ENCODE measurements around the gene TEX55.

DNA sequence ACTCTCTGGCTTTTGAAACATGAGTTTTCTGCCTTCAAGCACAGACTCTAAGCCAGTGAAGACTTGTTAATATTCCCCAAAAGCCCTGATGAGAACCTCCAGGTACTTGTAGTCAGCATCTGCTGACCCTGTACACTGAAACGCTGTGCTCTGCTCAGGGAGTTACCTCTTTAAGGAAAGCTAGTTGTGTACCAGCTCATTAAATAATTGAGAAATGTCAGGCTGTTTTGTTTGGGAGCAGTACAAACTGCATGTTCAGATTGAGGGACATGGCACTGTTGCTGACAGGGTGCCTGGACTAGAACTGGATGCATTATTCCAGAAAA lies 49.1 kb downstream of the TEX55 start:
- TF ChIP-seq EZH2phosphoT487 (IDR thresholded peaks at IDR 0.05; ENCODE audit: insufficient read depth, low read depth) = no peak
- TF ChIP-seq EZH2 (IDR thresholded peaks at IDR 0.05; ENCODE audit: insufficient read depth, poor library complexity, severe bottlenecking) = no peak

Data from GM23248 (cell line).